ENCODE measurements around the gene GALNT11.

GRCh38 chr7:151993977-151994676 is 31.3 kb upstream of the GALNT11 start:
- TF ChIP-seq, protein P1, sequence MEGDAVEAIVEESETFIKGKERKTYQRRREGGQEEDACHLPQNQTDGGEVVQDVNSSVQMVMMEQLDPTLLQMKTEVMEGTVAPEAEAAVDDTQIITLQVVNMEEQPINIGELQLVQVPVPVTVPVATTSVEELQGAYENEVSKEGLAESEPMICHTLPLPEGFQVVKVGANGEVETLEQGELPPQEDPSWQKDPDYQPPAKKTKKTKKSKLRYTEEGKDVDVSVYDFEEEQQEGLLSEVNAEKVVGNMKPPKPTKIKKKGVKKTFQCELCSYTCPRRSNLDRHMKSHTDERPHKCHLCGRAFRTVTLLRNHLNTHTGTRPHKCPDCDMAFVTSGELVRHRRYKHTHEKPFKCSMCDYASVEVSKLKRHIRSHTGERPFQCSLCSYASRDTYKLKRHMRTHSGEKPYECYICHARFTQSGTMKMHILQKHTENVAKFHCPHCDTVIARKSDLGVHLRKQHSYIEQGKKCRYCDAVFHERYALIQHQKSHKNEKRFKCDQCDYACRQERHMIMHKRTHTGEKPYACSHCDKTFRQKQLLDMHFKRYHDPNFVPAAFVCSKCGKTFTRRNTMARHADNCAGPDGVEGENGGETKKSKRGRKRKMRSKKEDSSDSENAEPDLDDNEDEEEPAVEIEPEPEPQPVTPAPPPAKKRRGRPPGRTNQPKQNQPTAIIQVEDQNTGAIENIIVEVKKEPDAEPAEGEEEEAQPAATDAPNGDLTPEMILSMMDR (IDR thresholded peaks at IDR 0.05; ENCODE audit: insufficient read depth, low read depth, low read length): no peak
- TF ChIP-seq EZH2 (IDR thresholded peaks at IDR 0.05; ENCODE audit: insufficient read depth, low read length): no peak

All from astrocyte (in vitro differentiated cells and primary cell).